ENCODE results near the gene SMPD3.

GRCh38 chr16:68357923-68358322, 90.4 kb downstream of the SMPD3 start:
- TF ChIP-seq CTCF (conservative IDR thresholded peaks at IDR 0.05; ENCODE audit: low read depth, low read length) (no peak), POLR2A (IDR thresholded peaks at IDR 0.05; ENCODE audit: low read depth, low read length) (no peak), SMC3 (IDR thresholded peaks at IDR 0.05; ENCODE audit: low read depth, low read length) (no peak), MXI1 (IDR thresholded peaks at IDR 0.05; ENCODE audit: borderline replicate concordance, low read depth, low read length) (no peak), CHD1 (IDR thresholded peaks at IDR 0.05; ENCODE audit: low read depth, low read length) (no peak), RAD21 (IDR thresholded peaks at IDR 0.05; ENCODE audit: low read length) (no peak), RFX5 (IDR thresholded peaks at IDR 0.05; ENCODE audit: low read depth, low read length) (no peak), BHLHE40 (IDR thresholded peaks at IDR 0.05; ENCODE audit: low read depth, low read length) (no peak)

Data from IMR-90 (cell line).